WTC11 (cell line): ENCODE results near the gene PRR32. TPM values are rescaled to one million over a fixed set of nuclear protein-coding genes. Genes with fewer than 3 reads are reported as not detected.
"Not testable (repeated sequence)": the region's sequence is repeated elsewhere in the genome, so short reads cannot be mapped to it uniquely, and the experiment has no call there.

Source experiments
- ATAC-seq: fragments of 200-7000 bp; cut with Tn5 transposase; 2 replicates; pipeline ENCODE4 v1.10.0; 2021; ENCODE audit warnings: mild to moderate bottlenecking, moderate library complexity
- CTCF ChIA-PET: fragments of 300-600 bp; sonication (Branson Sonifier 250); formaldehyde crosslinking; loops from one replicate; lab custom pipeline; 2021; ENCODE audit warnings: antibody characterized with exemption; lab: Charles Lee
- POLR2A ChIA-PET: fragments of 350-600 bp; sonication (Branson Sonifier 250); formaldehyde crosslinking; loops from one replicate; lab custom pipeline; 2021; ENCODE audit warnings: antibody characterized with exemption; lab: Charles Lee
- DNase-seq: peaks from one replicate; pipeline ENCODE4 v3.0.0; 2021; ENCODE audit warnings: low spot score
- H3K27ac Mint-ChIP-seq: 2 replicates; pipeline ENCODE4 v1.8.0; 2021; ENCODE audit warnings: mixed read lengths
- H3K27me3 Mint-ChIP-seq: 2 replicates; pipeline ENCODE4 v1.8.0; 2021; ENCODE audit warnings: low read depth, mild to moderate bottlenecking, moderate library complexity, mixed read lengths
- H3K36me3 Mint-ChIP-seq: 2 replicates; pipeline ENCODE4 v1.8.0; 2021; ENCODE audit warnings: mixed read lengths
- H3K4me1 Mint-ChIP-seq: 2 replicates; pipeline ENCODE4 v1.8.0; 2022; ENCODE audit warnings: mixed read lengths
- H3K4me3 Mint-ChIP-seq: 2 replicates; pipeline ENCODE4 v1.8.0; 2021; ENCODE audit warnings: mild to moderate bottlenecking, moderate library complexity, mixed read lengths
- H3K9me3 Mint-ChIP-seq: 2 replicates; pipeline ENCODE4 v1.8.0; 2021; ENCODE audit warnings: mixed read lengths
- CBFB ChIP-seq: sonication (generic); formaldehyde crosslinking; IDR thresholded peaks from 2 replicates; pipeline ENCODE4 v1.8.1; 2022; ENCODE audit warnings: mild to moderate bottlenecking, low read depth, missing genetic modification reagents
- CREM ChIP-seq: sonication (generic); formaldehyde crosslinking; IDR thresholded peaks from 2 replicates; pipeline ENCODE4 v1.8.1; 2022; ENCODE audit warnings: mild to moderate bottlenecking, missing genetic modification reagents, moderate library complexity
- ELF4 ChIP-seq: sonication (generic); formaldehyde crosslinking; IDR thresholded peaks from 2 replicates; pipeline ENCODE4 v1.8.1; 2022; ENCODE audit warnings: low read depth, mild to moderate bottlenecking, moderate library complexity, missing genetic modification reagents
- ETV6 ChIP-seq: sonication (generic); formaldehyde crosslinking; IDR thresholded peaks from 2 replicates; pipeline ENCODE4 v1.8.1; 2022; ENCODE audit warnings: mild to moderate bottlenecking, missing genetic modification reagents
- JUN ChIP-seq: sonication (generic); formaldehyde crosslinking; IDR thresholded peaks from 2 replicates; pipeline ENCODE4 v1.8.0; 2023; ENCODE audit warnings: mild to moderate bottlenecking, missing genetic modification reagents
- NFE2L1 ChIP-seq: sonication (generic); formaldehyde crosslinking; IDR thresholded peaks from 2 replicates; pipeline ENCODE4 v1.8.1; 2023; ENCODE audit warnings: missing genetic modification reagents
- OVOL2 ChIP-seq: fragments of 250-450 bp; sonication (Bioruptor Pico); IDR thresholded peaks from 2 replicates; pipeline ENCODE4 v1.9.0; 2021; ENCODE audit warnings: mild to moderate bottlenecking, borderline replicate concordance
- SMAD3 ChIP-seq: sonication (generic); formaldehyde crosslinking; IDR thresholded peaks from 2 replicates; pipeline ENCODE4 v1.8.0; 2022; ENCODE audit warnings: missing genetic modification reagents, mild to moderate bottlenecking, borderline replicate concordance
- SOX15 ChIP-seq: fragments of 250-450 bp; sonication (Bioruptor Pico); IDR thresholded peaks from 2 replicates; pipeline ENCODE4 v1.9.0; 2021; ENCODE audit warnings: mild to moderate bottlenecking
- TCF7 ChIP-seq: sonication (generic); formaldehyde crosslinking; IDR thresholded peaks from 2 replicates; pipeline ENCODE4 v1.8.0; 2022; ENCODE audit warnings: mild to moderate bottlenecking, low read depth, missing genetic modification reagents, moderate library complexity
- TEAD1 ChIP-seq: sonication (generic); formaldehyde crosslinking; IDR thresholded peaks from 2 replicates; pipeline ENCODE4 v1.8.0; 2022; ENCODE audit warnings: mild to moderate bottlenecking, missing genetic modification reagents
- TP53 ChIP-seq: sonication (generic); formaldehyde crosslinking; IDR thresholded peaks from 2 replicates; pipeline ENCODE4 v1.8.1; 2023; ENCODE audit warnings: mild to moderate bottlenecking, missing genetic modification reagents
- ZNF263 ChIP-seq: sonication (generic); formaldehyde crosslinking; IDR thresholded peaks from 2 replicates; pipeline ENCODE4 v1.8.1; 2022; ENCODE audit warnings: low read depth, mild to moderate bottlenecking, moderate library complexity, missing genetic modification reagents
- ZNF416 ChIP-seq: fragments of 250-450 bp; sonication (Bioruptor Pico); IDR thresholded peaks from 2 replicates; pipeline ENCODE4 v1.9.0; 2021; ENCODE audit warnings: mild to moderate bottlenecking, inconsistent platforms
- ZNF423 ChIP-seq: fragments of 250-450 bp; sonication (Bioruptor Pico); IDR thresholded peaks from 2 replicates; pipeline ENCODE4 v2.1.2; 2022; ENCODE audit warnings: mild to moderate bottlenecking, moderate library complexity
- ZNF671 ChIP-seq: fragments of 250-450 bp; sonication (Bioruptor Pico); IDR thresholded peaks from 2 replicates; pipeline ENCODE4 v1.8.0; 2021; ENCODE audit warnings: mild to moderate bottlenecking
- total RNA-seq: library from RNA; stranded (reverse); gene quantifications from 3 replicates; pipeline ENCODE4 v1.2.3, GENCODE V29; 2021
- TF ChIP-seq, protein P1 (sequence below): sonication (generic); formaldehyde crosslinking; IDR thresholded peaks from 2 replicates; pipeline ENCODE4 v1.8.0; 2023; ENCODE audit warnings: missing genetic modification reagents
- TF ChIP-seq, protein P2 (sequence below): fragments of 250-450 bp; sonication (Bioruptor Pico); IDR thresholded peaks from 2 replicates; pipeline ENCODE4 v1.9.0; 2021; ENCODE audit warnings: mild to moderate bottlenecking
- TF ChIP-seq, protein P3 (sequence below): sonication (generic); formaldehyde crosslinking; IDR thresholded peaks from 2 replicates; pipeline ENCODE4 v1.8.0; 2022; ENCODE audit warnings: mild to moderate bottlenecking, missing genetic modification reagents
- TF ChIP-seq, protein P4 (sequence below): fragments of 250-450 bp; sonication (Bioruptor Pico); conservative IDR thresholded peaks from 2 replicates; pipeline ENCODE4 v1.9.0; 2021; ENCODE audit warnings: mild to moderate bottlenecking
- TF ChIP-seq, protein P5 (sequence below): sonication (generic); formaldehyde crosslinking; IDR thresholded peaks from 2 replicates; pipeline ENCODE4 v1.8.0; 2023; ENCODE audit warnings: mild to moderate bottlenecking, missing genetic modification reagents
- TF ChIP-seq, protein P6 (sequence below): fragments of 200-600 bp; IDR thresholded peaks from 2 replicates; pipeline ENCODE4 v1.8.0; 2022; ENCODE audit warnings: antibody characterized with exemption
- TF ChIP-seq, protein P7 (sequence below): sonication (generic); formaldehyde crosslinking; conservative IDR thresholded peaks from 2 replicates; pipeline ENCODE4 v1.8.1; 2022; ENCODE audit warnings: mild to moderate bottlenecking, missing genetic modification reagents

PRR32 gene
- total RNA-seq, 1 experiment from 2014 or later = not detected

DNA sequence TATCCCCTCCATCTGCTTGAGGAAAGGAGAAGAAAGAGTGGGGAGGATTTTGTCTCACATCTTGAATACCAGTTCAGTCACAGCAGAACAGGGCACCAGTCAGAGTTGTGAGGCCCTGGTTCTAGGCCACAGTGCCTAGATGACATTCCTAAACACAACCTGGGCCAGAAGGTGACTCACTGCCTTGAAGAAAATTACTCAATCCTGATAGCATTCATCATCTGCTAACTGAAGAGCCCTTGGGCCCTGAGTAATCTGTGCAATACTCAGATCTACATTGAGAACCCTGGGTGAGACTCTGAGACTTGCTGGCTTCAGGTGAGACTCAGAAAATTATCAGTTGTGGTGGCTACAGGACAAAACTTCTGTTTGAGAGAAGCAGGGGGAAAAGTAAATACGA, 20.5 kb upstream of the PRR32 start (continued):
- TF ChIP-seq, protein P1, sequence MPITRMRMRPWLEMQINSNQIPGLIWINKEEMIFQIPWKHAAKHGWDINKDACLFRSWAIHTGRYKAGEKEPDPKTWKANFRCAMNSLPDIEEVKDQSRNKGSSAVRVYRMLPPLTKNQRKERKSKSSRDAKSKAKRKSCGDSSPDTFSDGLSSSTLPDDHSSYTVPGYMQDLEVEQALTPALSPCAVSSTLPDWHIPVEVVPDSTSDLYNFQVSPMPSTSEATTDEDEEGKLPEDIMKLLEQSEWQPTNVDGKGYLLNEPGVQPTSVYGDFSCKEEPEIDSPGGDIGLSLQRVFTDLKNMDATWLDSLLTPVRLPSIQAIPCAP (CRISPR knock-in tag) = no peak
- TF ChIP-seq JUN (CRISPR knock-in tag) (no peak), OVOL2 (no peak), CBFB (CRISPR knock-in tag) (no peak), ETV6 (no peak), NFE2L1 (CRISPR knock-in tag) (no peak), ZNF671 (CRISPR knock-in tag) (no peak), ELF4 (CRISPR knock-in tag) (no peak), ZNF416 (CRISPR knock-in tag) (no peak), TP53 (no peak)
- TF ChIP-seq, protein P2, sequence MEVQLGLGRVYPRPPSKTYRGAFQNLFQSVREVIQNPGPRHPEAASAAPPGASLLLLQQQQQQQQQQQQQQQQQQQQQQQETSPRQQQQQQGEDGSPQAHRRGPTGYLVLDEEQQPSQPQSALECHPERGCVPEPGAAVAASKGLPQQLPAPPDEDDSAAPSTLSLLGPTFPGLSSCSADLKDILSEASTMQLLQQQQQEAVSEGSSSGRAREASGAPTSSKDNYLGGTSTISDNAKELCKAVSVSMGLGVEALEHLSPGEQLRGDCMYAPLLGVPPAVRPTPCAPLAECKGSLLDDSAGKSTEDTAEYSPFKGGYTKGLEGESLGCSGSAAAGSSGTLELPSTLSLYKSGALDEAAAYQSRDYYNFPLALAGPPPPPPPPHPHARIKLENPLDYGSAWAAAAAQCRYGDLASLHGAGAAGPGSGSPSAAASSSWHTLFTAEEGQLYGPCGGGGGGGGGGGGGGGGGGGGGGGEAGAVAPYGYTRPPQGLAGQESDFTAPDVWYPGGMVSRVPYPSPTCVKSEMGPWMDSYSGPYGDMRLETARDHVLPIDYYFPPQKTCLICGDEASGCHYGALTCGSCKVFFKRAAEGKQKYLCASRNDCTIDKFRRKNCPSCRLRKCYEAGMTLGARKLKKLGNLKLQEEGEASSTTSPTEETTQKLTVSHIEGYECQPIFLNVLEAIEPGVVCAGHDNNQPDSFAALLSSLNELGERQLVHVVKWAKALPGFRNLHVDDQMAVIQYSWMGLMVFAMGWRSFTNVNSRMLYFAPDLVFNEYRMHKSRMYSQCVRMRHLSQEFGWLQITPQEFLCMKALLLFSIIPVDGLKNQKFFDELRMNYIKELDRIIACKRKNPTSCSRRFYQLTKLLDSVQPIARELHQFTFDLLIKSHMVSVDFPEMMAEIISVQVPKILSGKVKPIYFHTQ (CRISPR knock-in tag) = no peak
- TF ChIP-seq, protein P3, sequence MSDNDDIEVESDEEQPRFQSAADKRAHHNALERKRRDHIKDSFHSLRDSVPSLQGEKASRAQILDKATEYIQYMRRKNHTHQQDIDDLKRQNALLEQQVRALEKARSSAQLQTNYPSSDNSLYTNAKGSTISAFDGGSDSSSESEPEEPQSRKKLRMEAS (CRISPR knock-in tag) = no peak
- TF ChIP-seq, protein P4, sequence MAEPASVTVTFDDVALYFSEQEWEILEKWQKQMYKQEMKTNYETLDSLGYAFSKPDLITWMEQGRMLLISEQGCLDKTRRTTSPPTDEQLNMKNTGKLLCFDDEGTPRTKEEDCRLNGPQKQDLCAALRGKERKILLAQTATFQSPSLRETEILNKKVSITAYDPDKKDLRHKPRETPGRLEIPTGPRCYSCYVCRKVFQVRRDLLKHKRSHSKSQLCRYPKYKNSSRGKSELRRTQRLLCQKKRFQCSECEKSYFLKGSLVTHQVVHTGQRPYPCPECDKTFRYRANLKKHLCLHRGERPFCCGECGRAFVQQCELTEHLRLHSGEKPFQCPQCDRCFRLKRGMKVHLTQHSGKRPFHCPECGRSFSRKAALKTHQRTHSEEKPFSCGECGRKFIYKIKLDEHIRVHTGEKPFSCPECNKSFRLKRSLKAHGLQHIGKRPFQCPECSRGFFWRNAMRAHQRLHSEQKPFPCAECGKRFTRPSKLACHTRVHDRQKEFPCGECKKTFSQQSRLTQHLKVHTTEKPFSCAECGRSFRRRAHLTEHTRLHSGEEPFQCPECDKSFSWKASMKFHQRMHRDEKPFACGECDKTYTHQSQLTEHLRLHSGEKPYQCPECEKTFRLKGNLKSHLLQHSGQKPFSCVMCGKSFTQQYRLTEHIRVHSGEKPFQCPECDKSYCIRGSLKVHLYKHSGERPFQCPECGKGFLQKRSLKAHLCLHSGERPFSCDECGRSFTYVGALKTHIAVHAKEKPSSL (CRISPR knock-in tag) = no peak
- TF ChIP-seq, all 79 proteins: peak for 0

DNA sequence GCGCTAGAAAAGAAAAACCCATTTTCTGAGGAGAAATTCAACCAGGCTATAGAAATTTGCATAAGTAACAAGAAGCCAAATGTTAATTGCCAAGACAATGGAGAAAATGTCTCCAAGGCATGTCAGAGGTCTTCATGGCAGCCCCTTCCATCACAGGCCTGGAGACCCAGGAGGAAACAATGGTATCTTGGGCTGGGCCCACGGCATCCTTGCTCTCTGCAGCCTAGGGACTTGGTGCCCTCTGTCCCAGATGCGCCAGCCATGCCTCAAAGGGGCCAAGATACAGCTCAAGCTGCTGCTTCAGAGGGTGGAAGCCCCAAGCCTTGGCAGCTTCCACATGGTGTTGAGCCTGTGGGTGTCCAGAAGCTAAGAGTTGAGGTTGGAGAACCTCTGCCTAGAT, 12.7 kb upstream of the PRR32 start:
- H3K9me3 Mint-ChIP-seq = peaks cover 26% of the 10 kb centered on the region
- CTCF ChIA-PET, H3K4me1 Mint-ChIP-seq, H3K4me3 Mint-ChIP-seq, H3K36me3 Mint-ChIP-seq, H3K27me3 Mint-ChIP-seq, POLR2A ChIA-PET, ATAC-seq, DNase-seq, H3K27ac Mint-ChIP-seq: not testable (repeated sequence)

DNA sequence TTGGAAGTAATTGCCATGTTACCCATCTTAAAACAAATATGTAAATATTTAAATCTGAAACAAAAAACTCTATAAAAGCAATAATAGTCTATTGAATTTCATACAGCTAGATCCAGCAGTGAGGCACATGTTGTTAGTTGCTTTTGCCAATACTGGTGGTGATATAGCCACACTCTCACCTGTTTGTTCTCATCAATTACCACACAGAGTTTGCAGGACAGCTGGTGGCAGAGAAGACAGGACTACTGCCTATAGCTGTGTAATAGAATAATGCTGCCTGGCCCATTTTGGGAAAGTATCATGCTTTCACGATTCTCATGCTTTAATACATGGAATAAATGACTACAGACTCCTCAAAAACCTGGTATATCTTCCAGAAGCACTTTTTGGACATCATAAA, 3.7 kb upstream of the PRR32 start:
- POLR2A ChIA-PET = no interaction called here
- DNase-seq = no peak

More for the DNA sequence above, 3.7 kb upstream of the PRR32 start:
- H3K27ac Mint-ChIP-seq = no peak overlapping the region
- TF ChIP-seq, protein P5, sequence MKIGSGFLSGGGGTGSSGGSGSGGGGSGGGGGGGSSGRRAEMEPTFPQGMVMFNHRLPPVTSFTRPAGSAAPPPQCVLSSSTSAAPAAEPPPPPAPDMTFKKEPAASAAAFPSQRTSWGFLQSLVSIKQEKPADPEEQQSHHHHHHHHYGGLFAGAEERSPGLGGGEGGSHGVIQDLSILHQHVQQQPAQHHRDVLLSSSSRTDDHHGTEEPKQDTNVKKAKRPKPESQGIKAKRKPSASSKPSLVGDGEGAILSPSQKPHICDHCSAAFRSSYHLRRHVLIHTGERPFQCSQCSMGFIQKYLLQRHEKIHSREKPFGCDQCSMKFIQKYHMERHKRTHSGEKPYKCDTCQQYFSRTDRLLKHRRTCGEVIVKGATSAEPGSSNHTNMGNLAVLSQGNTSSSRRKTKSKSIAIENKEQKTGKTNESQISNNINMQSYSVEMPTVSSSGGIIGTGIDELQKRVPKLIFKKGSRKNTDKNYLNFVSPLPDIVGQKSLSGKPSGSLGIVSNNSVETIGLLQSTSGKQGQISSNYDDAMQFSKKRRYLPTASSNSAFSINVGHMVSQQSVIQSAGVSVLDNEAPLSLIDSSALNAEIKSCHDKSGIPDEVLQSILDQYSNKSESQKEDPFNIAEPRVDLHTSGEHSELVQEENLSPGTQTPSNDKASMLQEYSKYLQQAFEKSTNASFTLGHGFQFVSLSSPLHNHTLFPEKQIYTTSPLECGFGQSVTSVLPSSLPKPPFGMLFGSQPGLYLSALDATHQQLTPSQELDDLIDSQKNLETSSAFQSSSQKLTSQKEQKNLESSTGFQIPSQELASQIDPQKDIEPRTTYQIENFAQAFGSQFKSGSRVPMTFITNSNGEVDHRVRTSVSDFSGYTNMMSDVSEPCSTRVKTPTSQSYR (CRISPR knock-in tag) = no peak
- TF ChIP-seq TCF7 (no peak), ZNF423 (CRISPR knock-in tag) (no peak), CREM (no peak), ZNF263 (CRISPR knock-in tag) (no peak), TEAD1 (CRISPR knock-in tag) (no peak), SMAD3 (no peak), SOX15 (CRISPR knock-in tag) (no peak)
- TF ChIP-seq, protein P6, sequence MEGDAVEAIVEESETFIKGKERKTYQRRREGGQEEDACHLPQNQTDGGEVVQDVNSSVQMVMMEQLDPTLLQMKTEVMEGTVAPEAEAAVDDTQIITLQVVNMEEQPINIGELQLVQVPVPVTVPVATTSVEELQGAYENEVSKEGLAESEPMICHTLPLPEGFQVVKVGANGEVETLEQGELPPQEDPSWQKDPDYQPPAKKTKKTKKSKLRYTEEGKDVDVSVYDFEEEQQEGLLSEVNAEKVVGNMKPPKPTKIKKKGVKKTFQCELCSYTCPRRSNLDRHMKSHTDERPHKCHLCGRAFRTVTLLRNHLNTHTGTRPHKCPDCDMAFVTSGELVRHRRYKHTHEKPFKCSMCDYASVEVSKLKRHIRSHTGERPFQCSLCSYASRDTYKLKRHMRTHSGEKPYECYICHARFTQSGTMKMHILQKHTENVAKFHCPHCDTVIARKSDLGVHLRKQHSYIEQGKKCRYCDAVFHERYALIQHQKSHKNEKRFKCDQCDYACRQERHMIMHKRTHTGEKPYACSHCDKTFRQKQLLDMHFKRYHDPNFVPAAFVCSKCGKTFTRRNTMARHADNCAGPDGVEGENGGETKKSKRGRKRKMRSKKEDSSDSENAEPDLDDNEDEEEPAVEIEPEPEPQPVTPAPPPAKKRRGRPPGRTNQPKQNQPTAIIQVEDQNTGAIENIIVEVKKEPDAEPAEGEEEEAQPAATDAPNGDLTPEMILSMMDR = no peak
- TF ChIP-seq, protein P7, sequence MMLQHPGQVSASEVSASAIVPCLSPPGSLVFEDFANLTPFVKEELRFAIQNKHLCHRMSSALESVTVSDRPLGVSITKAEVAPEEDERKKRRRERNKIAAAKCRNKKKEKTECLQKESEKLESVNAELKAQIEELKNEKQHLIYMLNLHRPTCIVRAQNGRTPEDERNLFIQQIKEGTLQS = no peak
- H3K4me1 Mint-ChIP-seq = peaks cover 6% of the 10 kb centered on the region
- H3K27me3 Mint-ChIP-seq = no peaks in the 10 kb centered on the region
- H3K9me3 Mint-ChIP-seq = no peaks in the 10 kb centered on the region
- H3K4me3 Mint-ChIP-seq = no peak overlapping the region
- CTCF ChIA-PET = no interaction called here
- H3K36me3 Mint-ChIP-seq = no peaks in the 10 kb centered on the region
- no peak for ATAC-seq
